ENCODE data around the gene SPEG. TPM values are rescaled to one million over a fixed set of nuclear protein-coding genes. Genes with fewer than 3 reads are reported as not detected.

The SPEG gene
- total and polyA plus RNA-seq, 2 of the 13 experiments (the other 11 are each of a cell fraction or from before 2014, with no cell fraction given), result 0.18 to 0.24 TPM

DNA sequence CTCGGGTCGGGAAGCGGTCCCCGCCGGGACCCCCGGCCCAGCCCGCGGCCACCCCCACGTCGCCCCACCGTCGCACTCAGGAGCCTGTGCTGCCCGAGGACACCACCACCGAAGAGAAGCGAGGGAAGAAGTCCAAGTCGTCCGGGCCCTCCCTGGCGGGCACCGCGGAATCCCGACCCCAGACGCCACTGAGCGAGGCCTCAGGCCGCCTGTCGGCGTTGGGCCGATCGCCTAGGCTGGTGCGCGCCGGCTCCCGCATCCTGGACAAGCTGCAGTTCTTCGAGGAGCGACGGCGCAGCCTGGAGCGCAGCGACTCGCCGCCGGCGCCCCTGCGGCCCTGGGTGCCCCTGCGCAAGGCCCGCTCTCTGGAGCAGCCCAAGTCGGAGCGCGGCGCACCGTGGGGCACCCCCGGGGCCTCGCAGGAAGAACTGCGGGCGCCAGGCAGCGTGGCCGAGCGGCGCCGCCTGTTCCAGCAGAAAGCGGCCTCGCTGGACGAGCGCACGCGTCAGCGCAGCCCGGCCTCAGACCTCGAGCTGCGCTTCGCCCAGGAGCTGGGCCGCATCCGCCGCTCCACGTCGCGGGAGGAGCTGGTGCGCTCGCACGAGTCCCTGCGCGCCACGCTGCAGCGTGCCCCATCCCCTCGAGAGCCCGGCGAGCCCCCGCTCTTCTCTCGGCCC lies 13.6 kb downstream of the SPEG start (continued):
- TF ChIP-seq, protein P1, sequence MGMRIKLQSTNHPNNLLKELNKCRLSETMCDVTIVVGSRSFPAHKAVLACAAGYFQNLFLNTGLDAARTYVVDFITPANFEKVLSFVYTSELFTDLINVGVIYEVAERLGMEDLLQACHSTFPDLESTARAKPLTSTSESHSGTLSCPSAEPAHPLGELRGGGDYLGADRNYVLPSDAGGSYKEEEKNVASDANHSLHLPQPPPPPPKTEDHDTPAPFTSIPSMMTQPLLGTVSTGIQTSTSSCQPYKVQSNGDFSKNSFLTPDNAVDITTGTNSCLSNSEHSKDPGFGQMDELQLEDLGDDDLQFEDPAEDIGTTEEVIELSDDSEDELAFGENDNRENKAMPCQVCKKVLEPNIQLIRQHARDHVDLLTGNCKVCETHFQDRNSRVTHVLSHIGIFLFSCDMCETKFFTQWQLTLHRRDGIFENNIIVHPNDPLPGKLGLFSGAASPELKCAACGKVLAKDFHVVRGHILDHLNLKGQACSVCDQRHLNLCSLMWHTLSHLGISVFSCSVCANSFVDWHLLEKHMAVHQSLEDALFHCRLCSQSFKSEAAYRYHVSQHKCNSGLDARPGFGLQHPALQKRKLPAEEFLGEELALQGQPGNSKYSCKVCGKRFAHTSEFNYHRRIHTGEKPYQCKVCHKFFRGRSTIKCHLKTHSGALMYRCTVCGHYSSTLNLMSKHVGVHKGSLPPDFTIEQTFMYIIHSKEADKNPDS (CRISPR knock-in tag; IDR thresholded peaks at IDR 0.05), result peak; percentile 65; the same call in 1 of the 2 replicates
- TF ChIP-seq, protein P2, sequence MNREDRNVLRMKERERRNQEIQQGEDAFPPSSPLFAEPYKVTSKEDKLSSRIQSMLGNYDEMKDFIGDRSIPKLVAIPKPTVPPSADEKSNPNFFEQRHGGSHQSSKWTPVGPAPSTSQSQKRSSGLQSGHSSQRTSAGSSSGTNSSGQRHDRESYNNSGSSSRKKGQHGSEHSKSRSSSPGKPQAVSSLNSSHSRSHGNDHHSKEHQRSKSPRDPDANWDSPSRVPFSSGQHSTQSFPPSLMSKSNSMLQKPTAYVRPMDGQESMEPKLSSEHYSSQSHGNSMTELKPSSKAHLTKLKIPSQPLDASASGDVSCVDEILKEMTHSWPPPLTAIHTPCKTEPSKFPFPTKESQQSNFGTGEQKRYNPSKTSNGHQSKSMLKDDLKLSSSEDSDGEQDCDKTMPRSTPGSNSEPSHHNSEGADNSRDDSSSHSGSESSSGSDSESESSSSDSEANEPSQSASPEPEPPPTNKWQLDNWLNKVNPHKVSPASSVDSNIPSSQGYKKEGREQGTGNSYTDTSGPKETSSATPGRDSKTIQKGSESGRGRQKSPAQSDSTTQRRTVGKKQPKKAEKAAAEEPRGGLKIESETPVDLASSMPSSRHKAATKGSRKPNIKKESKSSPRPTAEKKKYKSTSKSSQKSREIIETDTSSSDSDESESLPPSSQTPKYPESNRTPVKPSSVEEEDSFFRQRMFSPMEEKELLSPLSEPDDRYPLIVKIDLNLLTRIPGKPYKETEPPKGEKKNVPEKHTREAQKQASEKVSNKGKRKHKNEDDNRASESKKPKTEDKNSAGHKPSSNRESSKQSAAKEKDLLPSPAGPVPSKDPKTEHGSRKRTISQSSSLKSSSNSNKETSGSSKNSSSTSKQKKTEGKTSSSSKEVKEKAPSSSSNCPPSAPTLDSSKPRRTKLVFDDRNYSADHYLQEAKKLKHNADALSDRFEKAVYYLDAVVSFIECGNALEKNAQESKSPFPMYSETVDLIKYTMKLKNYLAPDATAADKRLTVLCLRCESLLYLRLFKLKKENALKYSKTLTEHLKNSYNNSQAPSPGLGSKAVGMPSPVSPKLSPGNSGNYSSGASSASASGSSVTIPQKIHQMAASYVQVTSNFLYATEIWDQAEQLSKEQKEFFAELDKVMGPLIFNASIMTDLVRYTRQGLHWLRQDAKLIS (CRISPR knock-in tag; IDR thresholded peaks at IDR 0.05), result no peak
- TF ChIP-seq FIP1L1 (IDR thresholded peaks at IDR 0.05; ENCODE audit: borderline replicate concordance, insufficient read depth, low read depth, low read length) (no peak), CENPT (CRISPR knock-in tag; IDR thresholded peaks at IDR 0.05; ENCODE audit: low read depth) (0 out of 2 replicates have a peak, but pooled peaks have one; percentile 54), ZNF446 (CRISPR knock-in tag; IDR thresholded peaks at IDR 0.05) (0 out of 2 replicates have a peak, but pooled peaks have one; percentile 45), KDM4B (CRISPR knock-in tag; IDR thresholded peaks at IDR 0.05) (no peak), ZNF720 (CRISPR knock-in tag; IDR thresholded peaks at IDR 0.05) (no peak), BRD4 (CRISPR knock-in tag; IDR thresholded peaks at IDR 0.05) (no peak)
- TF ChIP-seq, protein P3, sequence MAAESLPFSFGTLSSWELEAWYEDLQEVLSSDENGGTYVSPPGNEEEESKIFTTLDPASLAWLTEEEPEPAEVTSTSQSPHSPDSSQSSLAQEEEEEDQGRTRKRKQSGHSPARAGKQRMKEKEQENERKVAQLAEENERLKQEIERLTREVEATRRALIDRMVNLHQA (CRISPR knock-in tag; IDR thresholded peaks at IDR 0.05), result no peak
- TF ChIP-seq, protein P4, sequence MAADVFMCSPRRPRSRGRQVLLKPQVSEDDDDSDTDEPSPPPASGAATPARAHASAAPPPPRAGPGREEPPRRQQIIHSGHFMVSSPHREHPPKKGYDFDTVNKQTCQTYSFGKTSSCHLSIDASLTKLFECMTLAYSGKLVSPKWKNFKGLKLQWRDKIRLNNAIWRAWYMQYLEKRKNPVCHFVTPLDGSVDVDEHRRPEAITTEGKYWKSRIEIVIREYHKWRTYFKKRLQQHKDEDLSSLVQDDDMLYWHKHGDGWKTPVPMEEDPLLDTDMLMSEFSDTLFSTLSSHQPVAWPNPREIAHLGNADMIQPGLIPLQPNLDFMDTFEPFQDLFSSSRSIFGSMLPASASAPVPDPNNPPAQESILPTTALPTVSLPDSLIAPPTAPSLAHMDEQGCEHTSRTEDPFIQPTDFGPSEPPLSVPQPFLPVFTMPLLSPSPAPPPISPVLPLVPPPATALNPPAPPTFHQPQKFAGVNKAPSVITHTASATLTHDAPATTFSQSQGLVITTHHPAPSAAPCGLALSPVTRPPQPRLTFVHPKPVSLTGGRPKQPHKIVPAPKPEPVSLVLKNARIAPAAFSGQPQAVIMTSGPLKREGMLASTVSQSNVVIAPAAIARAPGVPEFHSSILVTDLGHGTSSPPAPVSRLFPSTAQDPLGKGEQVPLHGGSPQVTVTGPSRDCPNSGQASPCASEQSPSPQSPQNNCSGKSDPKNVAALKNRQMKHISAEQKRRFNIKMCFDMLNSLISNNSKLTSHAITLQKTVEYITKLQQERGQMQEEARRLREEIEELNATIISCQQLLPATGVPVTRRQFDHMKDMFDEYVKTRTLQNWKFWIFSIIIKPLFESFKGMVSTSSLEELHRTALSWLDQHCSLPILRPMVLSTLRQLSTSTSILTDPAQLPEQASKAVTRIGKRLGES (CRISPR knock-in tag; IDR thresholded peaks at IDR 0.05; ENCODE audit: borderline replicate concordance), result no peak
- TF ChIP-seq, protein P5, sequence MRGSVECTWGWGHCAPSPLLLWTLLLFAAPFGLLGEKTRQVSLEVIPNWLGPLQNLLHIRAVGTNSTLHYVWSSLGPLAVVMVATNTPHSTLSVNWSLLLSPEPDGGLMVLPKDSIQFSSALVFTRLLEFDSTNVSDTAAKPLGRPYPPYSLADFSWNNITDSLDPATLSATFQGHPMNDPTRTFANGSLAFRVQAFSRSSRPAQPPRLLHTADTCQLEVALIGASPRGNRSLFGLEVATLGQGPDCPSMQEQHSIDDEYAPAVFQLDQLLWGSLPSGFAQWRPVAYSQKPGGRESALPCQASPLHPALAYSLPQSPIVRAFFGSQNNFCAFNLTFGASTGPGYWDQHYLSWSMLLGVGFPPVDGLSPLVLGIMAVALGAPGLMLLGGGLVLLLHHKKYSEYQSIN (CRISPR knock-in tag; IDR thresholded peaks at IDR 0.05; ENCODE audit: borderline replicate concordance), result no peak
